Measurements from ENCODE around the gene RHPN2. TPM values are rescaled to one million over a fixed set of nuclear protein-coding genes. Genes with fewer than 3 reads are reported as not detected.
"Not testable (repeated sequence)": the region's sequence is repeated elsewhere in the genome, so short reads cannot be mapped to it uniquely, and the experiment has no call there.

Gene RHPN2
- total RNA-seq, 1 donor from 2014 or later = 4.5 TPM

GRCh38 chr19:33035461-33035860, 29.2 kb downstream of the RHPN2 start:
- Mint-ChIP-seq H3K27me3 (ENCODE audit: unreplicated experiment) (peaks cover 2% of the 10 kb centered on the region), H3K27ac (ENCODE audit: unreplicated experiment) (no peak overlapping the region)

GRCh38 chr19:33032218-33032781, 32.4 kb downstream of the RHPN2 start:
- no peak overlapping the region for H3K4me3 Mint-ChIP-seq (ENCODE audit: unreplicated experiment)
- peaks cover 9% of the 10 kb centered on the region for H3K36me3 Mint-ChIP-seq (ENCODE audit: low read depth, unreplicated experiment)
- H3K9me3 Mint-ChIP-seq (ENCODE audit: unreplicated experiment) = no peaks in the 10 kb centered on the region
- H3K4me1 Mint-ChIP-seq (ENCODE audit: unreplicated experiment) = no peaks in the 10 kb centered on the region
- H3K27ac Mint-ChIP-seq (ENCODE audit: unreplicated experiment) = no peak overlapping the region
- peaks cover 2% of the 10 kb centered on the region for H3K27me3 Mint-ChIP-seq (ENCODE audit: unreplicated experiment)
- no peak for TF ChIP-seq CTCF (IDR thresholded peaks at IDR 0.05; ENCODE audit: unreplicated experiment)
- no peak for DNase-seq (ENCODE audit: low spot score)

More at GRCh38 chr19:33035461-33035860, 29.2 kb downstream of the RHPN2 start:
- no peak for TF ChIP-seq CTCF (IDR thresholded peaks at IDR 0.05; ENCODE audit: unreplicated experiment)
- no peak for DNase-seq (ENCODE audit: low spot score)
- H3K36me3 Mint-ChIP-seq (ENCODE audit: low read depth, unreplicated experiment) = peaks cover 8% of the 10 kb centered on the region
- no peaks in the 10 kb centered on the region for H3K9me3 Mint-ChIP-seq (ENCODE audit: unreplicated experiment)
- no peaks in the 10 kb centered on the region for H3K4me1 Mint-ChIP-seq (ENCODE audit: unreplicated experiment)
- no peak overlapping the region for H3K4me3 Mint-ChIP-seq (ENCODE audit: unreplicated experiment)

- Mint-ChIP-seq H3K4me3 (ENCODE audit: unreplicated experiment) (no peak overlapping the region), H3K4me1 (ENCODE audit: unreplicated experiment) (no peaks in the 10 kb centered on the region), H3K9me3 (ENCODE audit: unreplicated experiment) (no peaks in the 10 kb centered on the region), H3K36me3 (ENCODE audit: low read depth, unreplicated experiment) (peaks cover 7% of the 10 kb centered on the region), H3K27me3 (ENCODE audit: unreplicated experiment) (peaks cover 2% of the 10 kb centered on the region), H3K27ac (ENCODE audit: unreplicated experiment) (no peak overlapping the region)
- no peak for DNase-seq (ENCODE audit: low spot score)
- no peak for TF ChIP-seq CTCF (IDR thresholded peaks at IDR 0.05; ENCODE audit: unreplicated experiment)
Observed at GRCh38 chr19:33029746-33030303, 34.9 kb downstream of the RHPN2 start.

- H3K4me3 Mint-ChIP-seq (ENCODE audit: unreplicated experiment); H3K4me1 Mint-ChIP-seq (ENCODE audit: unreplicated experiment); DNase-seq (ENCODE audit: low spot score); H3K27me3 Mint-ChIP-seq (ENCODE audit: unreplicated experiment); H3K9me3 Mint-ChIP-seq (ENCODE audit: unreplicated experiment); H3K36me3 Mint-ChIP-seq (ENCODE audit: low read depth, unreplicated experiment); H3K27ac Mint-ChIP-seq (ENCODE audit: unreplicated experiment): not testable (repeated sequence)
Observed at GRCh38 chr19:33026602-33027001, 38.1 kb downstream of the RHPN2 start.

- DNase-seq (ENCODE audit: low spot score); H3K27ac Mint-ChIP-seq (ENCODE audit: unreplicated experiment); H3K4me3 Mint-ChIP-seq (ENCODE audit: unreplicated experiment); H3K4me1 Mint-ChIP-seq (ENCODE audit: unreplicated experiment); H3K36me3 Mint-ChIP-seq (ENCODE audit: low read depth, unreplicated experiment); H3K9me3 Mint-ChIP-seq (ENCODE audit: unreplicated experiment); H3K27me3 Mint-ChIP-seq (ENCODE audit: unreplicated experiment): not testable (repeated sequence)
Observed at GRCh38 chr19:33025468-33026238, 39.0 kb downstream of the RHPN2 start.

GRCh38 chr19:33024398-33024797, 40.3 kb downstream of the RHPN2 start:
- TF ChIP-seq CTCF (IDR thresholded peaks at IDR 0.05; ENCODE audit: unreplicated experiment) = no peak
- no peaks in the 10 kb centered on the region for H3K4me1 Mint-ChIP-seq (ENCODE audit: unreplicated experiment)
- H3K9me3 Mint-ChIP-seq (ENCODE audit: unreplicated experiment) = no peaks in the 10 kb centered on the region
- H3K27ac Mint-ChIP-seq (ENCODE audit: unreplicated experiment) = no peak overlapping the region
- H3K36me3 Mint-ChIP-seq (ENCODE audit: low read depth, unreplicated experiment) = peaks cover 3% of the 10 kb centered on the region
- H3K4me3 Mint-ChIP-seq (ENCODE audit: unreplicated experiment) = no peak overlapping the region
- no peak for DNase-seq (ENCODE audit: low spot score)
- H3K27me3 Mint-ChIP-seq (ENCODE audit: unreplicated experiment) = no peaks in the 10 kb centered on the region
